OCI-LY1 (cell line): Measurements from ENCODE around the gene KDM3B.

Experiments used
- H2AFZ ChIP-seq: fragments of 200-600 bp; sonication (generic), shearing (Covaris generic); 2 replicates; pipeline ENCODE4 v1.6.0; 2014; ENCODE audit warnings: antibody characterized with exemption, mild to moderate bottlenecking, low read length
- H3F3A ChIP-seq: fragments of 200-600 bp; sonication (generic), shearing (Covaris generic); 2 replicates; pipeline ENCODE4 v1.6.0; 2014; ENCODE audit warnings: mild to moderate bottlenecking, antibody characterized with exemption, low read length, moderate library complexity; ENCODE audit not compliant: insufficient read depth
- H3K27ac ChIP-seq: fragments of 200-600 bp; sonication (generic); 2 replicates; pipeline ENCODE4 v1.5.1; 2014; ENCODE audit warnings: low read length, mixed run types, mild to moderate bottlenecking, low read depth; ENCODE audit not compliant: poor library complexity, severe bottlenecking
- H3K27me3 ChIP-seq: fragments of 200-600 bp; sonication (generic); 2 replicates; pipeline ENCODE4 v1.6.0; 2014; ENCODE audit warnings: antibody characterized with exemption, mild to moderate bottlenecking, low read length, moderate library complexity; ENCODE audit not compliant: insufficient read depth
- H3K36me3 ChIP-seq: fragments of 200-600 bp; sonication (generic); 2 replicates; pipeline ENCODE4 v1.6.1; 2014; ENCODE audit warnings: mild to moderate bottlenecking, antibody characterized with exemption, low read length, moderate library complexity, mixed read lengths; ENCODE audit not compliant: insufficient read depth
- H3K4me1 ChIP-seq: fragments of 200-600 bp; sonication (generic); 2 replicates; pipeline ENCODE4 v1.5.1; 2014; ENCODE audit warnings: mild to moderate bottlenecking, low read length, moderate library complexity; ENCODE audit not compliant: insufficient read depth, severe bottlenecking
- H3K4me2 ChIP-seq: fragments of 200-600 bp; sonication (generic), shearing (Covaris generic); 2 replicates; pipeline ENCODE4 v1.6.1; 2014; ENCODE audit warnings: low read length
- H3K4me3 ChIP-seq: fragments of 200-600 bp; sonication (generic); 2 replicates; pipeline ENCODE4 v1.5.1; 2014; ENCODE audit warnings: low read length, low read depth, mild to moderate bottlenecking, mixed read lengths; ENCODE audit not compliant: poor library complexity, severe bottlenecking
- H3K79me2 ChIP-seq: fragments of 200-600 bp; shearing (Covaris generic); 2 replicates; pipeline ENCODE4 v1.6.1; 2016; ENCODE audit warnings: mixed run types, low read length, mixed read lengths; ENCODE audit not compliant: insufficient read depth
- H3K9ac ChIP-seq: fragments of 200-600 bp; sonication (generic), shearing (Covaris generic); 2 replicates; pipeline ENCODE4 v1.6.1; 2014; ENCODE audit warnings: mild to moderate bottlenecking, low read length, mixed read lengths
- H3K9me2 ChIP-seq: fragments of 200-600 bp; sonication (generic), shearing (Covaris generic); 2 replicates; pipeline ENCODE4 v1.6.1; 2014; ENCODE audit warnings: low read depth, mild to moderate bottlenecking, low read length, mixed read lengths
- H3K9me3 ChIP-seq: fragments of 200-600 bp; shearing (Covaris generic); 2 replicates; pipeline ENCODE4 v1.6.1; 2014; ENCODE audit warnings: low read length, mixed read lengths
- H4K20me1 ChIP-seq: fragments of 200-600 bp; sonication (generic), shearing (Covaris generic); 2 replicates; pipeline ENCODE4 v1.6.0; 2016; ENCODE audit warnings: mild to moderate bottlenecking, low read length; ENCODE audit not compliant: insufficient read depth
- CTCF ChIP-seq: fragments of 200-600 bp; sonication (generic), shearing (Covaris generic); IDR thresholded peaks from 2 replicates; pipeline ENCODE4 v1.5.1; 2017; ENCODE audit warnings: mild to moderate bottlenecking, antibody characterized with exemption, low read length, moderate library complexity, mixed read lengths
- EZH2 ChIP-seq: fragments of 200-600 bp; sonication (generic), shearing (Covaris generic); IDR thresholded peaks from 2 replicates; pipeline ENCODE4 v1.8.0; 2017; ENCODE audit warnings: borderline replicate concordance, mixed run types, mild to moderate bottlenecking, antibody characterized with exemption, low read length, moderate library complexity, mixed read lengths

KDM3B gene

GRCh38 chr5:138466900-138467710 is 114.6 kb downstream of the KDM3B start:
- Histone ChIP-seq H3F3A (no peaks in the 10 kb centered on the region), H3K9me2 (no peaks in the 10 kb centered on the region), H3K4me1 (peaks cover 16% of the 10 kb centered on the region), H4K20me1 (no peaks in the 10 kb centered on the region), H3K4me2 (no peak overlapping the region), H3K9me3 (no peaks in the 10 kb centered on the region), H3K27ac (no peak overlapping the region), H3K9ac (no peak overlapping the region), H3K36me3 (no peaks in the 10 kb centered on the region), H3K79me2 (no peaks in the 10 kb centered on the region), H3K27me3 (no peaks in the 10 kb centered on the region), H3K4me3 (no peak overlapping the region), H2AFZ (no peak overlapping the region)
- TF ChIP-seq CTCF (no peak), EZH2 (no peak)

- Histone ChIP-seq H3K27me3 (no peaks in the 10 kb centered on the region), H3F3A (no peaks in the 10 kb centered on the region), H3K36me3 (no peaks in the 10 kb centered on the region), H2AFZ (no peak overlapping the region), H3K9ac (no peak overlapping the region), H3K4me1 (peaks cover 16% of the 10 kb centered on the region), H3K27ac (no peak overlapping the region), H3K9me2 (no peaks in the 10 kb centered on the region), H4K20me1 (no peaks in the 10 kb centered on the region), H3K79me2 (no peaks in the 10 kb centered on the region), H3K4me3 (no peak overlapping the region), H3K9me3 (no peaks in the 10 kb centered on the region), H3K4me2 (no peak overlapping the region)
- no peak for TF ChIP-seq CTCF
Measured at GRCh38 chr5:138467711-138468132, 115.2 kb downstream of the KDM3B start.

- H3K9ac ChIP-seq, result no peak overlapping the region
- H3K4me3 ChIP-seq, result no peak overlapping the region
- H3K27ac ChIP-seq, result no peak overlapping the region
Measured at GRCh38 chr5:138468133-138468965, 115.9 kb downstream of the KDM3B start.

More at GRCh38 chr5:138468133-138468965, 115.9 kb downstream of the KDM3B start:
- no peak for TF ChIP-seq CTCF
- no peak for TF ChIP-seq EZH2
- Histone ChIP-seq H3K79me2 (no peaks in the 10 kb centered on the region), H3K4me1 (peaks cover 13% of the 10 kb centered on the region), H3K9me3 (no peaks in the 10 kb centered on the region), H3K4me2 (no peak overlapping the region), H2AFZ (no peak overlapping the region), H3K9me2 (no peaks in the 10 kb centered on the region), H3K27me3 (no peaks in the 10 kb centered on the region), H4K20me1 (no peaks in the 10 kb centered on the region), H3K36me3 (no peaks in the 10 kb centered on the region), H3F3A (no peaks in the 10 kb centered on the region)
